Stimulated activated CD8-positive, alpha-beta memory T cell treated with anti-CD3 and anti-CD28 coated beads, Interleukin-7, amount 100 ng/mL, for 24 hours (primary cell): ENCODE data around the gene ENDOV.
A peak's percentile ranks its signal among the peaks of the same experiment; 100 is the strongest.

Source experiments
- DNase-seq: peaks from one replicate; pipeline ENCODE4 v3.0.0-alpha.2; 2020; ENCODE audit warnings: low read depth

Gene ENDOV

DNA sequence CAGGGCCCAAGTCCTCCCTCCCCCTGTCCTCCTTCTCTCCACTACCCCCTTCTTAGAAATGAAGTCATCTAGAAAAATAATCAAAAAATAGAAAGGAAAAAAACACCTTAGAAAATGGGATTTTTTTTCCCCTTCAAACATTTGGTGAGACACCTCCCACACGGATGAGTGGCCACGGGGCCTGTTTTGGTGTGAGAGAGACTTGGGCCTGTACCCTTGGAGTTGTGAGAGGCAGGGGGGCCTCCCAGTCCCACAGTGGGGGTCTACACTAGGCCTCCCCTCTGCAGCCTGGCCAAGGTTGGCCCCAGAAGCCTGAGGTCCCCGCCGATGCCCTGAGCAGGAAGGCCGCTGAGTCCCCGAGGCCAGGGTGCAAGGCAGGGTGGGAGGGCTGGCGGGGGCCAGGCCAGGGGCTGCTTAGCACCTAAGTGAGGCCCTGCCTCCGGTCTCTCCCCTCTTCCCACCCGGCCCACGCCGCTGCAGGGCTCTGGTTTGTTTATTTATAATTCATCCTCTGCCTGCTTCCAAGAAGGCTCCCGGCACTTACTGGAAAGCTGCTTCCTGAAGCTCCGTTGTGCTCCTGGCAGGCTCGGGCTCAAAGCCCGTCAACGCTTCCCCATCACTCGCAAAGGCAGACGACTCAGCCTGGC, 35.1 kb downstream of the ENDOV start:
- DNase-seq, result no peak

DNA sequence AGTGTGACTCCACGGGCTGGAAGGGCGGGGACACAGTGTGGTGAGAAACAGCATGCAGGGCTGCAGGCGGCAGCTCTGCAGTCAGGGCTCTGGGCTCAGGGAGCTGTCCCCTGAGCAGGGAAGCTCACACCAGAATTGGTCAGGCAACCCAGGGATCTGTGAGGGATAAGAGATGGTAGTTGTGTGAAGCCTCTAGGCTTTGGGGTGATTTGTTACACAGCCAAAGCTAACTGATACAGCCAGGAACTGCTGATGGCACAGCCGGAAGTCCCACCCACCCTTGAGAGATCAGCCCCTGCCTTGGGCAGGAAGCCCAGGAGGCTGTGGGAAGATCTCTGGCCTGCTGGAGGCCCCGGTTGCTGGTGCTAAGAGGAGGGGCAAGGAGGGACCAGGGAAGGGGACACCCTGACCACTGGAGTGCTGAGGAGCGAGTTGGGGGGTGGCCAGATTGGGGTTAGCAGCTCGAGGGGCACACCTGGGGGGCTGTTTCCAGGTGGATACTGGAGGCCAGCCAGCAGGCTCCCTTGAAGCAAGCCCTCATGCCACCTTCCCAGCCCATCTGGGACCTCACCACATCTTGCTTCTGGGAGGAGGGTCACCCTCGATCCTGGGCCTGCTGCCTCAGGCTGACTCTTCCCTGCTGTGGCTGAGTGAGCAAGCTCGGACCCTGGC, 36.3 kb downstream of the ENDOV start:
- DNase-seq, result no peak

DNA sequence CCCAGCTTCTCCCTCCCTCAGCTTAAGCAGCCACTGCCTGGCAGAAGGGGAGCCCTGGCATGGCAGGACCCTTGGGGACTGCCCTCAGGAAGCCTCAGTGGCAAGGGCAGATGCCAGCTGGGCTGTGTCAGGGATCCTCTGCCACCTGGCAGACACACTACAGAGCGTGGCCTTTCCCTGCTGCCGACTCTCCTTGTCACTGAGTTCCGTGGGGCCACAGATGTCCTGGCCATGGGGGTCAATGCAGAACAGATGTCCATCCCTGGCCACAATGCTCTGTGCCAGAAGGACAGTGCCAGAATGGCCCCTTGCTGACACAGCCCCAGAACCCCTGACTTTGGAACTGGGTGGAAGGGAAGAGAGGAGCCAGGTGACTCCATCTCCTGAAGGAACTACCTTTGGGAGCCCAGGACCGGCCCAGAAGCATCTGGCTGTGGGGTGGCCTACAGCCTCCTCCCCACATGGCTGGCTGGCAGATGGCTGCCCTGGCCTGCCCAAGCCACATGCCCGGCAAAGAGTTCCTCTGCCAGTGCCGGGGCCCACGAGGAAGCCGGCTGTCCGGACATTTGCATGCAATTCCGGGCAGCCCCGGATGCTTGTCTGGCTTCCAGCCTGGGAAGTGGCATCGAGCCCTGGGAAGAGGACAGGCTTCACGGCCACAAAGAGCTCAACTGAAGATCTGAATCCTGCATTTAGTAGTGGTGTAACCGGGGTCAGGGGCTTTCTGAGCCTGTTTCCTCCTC, 37.4 kb downstream of the ENDOV start:
- no peak for DNase-seq

DNA sequence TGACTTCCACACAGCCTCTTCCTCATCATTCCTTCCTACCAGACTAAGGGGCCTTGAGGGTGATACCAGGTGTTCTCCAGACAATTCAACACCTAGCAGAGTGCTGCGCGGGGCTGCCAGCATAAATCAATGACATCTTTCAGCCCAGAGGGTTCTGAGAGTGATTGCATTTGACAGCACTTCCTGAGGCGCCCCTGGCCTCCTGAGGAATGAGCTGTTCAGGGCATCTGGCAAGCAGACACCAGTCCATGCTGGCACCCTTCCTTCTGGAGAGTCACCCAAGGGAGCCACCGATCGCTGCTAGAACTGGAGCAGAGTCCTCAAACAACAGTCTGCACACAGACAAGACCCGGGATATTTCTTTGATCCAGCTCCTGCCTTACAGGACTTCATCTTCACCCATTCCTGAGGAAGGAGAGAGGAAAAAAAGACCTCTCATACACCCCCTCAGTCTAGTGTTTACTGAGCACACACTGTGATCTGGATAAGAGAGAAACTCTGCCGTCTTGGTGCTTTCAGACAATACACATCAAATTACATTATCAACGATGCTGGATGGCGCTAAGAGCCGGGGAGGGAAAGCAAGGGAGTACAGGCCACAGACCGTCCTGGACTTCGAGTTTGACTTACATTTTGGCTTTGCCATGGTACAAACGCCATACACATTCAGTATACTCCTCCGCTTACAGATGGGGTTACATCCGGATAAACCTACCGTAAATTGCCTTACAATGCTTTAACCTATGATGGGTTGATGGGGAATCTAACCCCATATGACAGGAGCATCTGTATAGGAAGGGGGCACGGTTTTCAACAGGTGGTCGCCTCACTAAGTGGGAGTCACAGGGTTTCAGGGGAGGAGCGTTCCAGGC, 38.4 kb downstream of the ENDOV start:
- DNase-seq, result no peak

DNA sequence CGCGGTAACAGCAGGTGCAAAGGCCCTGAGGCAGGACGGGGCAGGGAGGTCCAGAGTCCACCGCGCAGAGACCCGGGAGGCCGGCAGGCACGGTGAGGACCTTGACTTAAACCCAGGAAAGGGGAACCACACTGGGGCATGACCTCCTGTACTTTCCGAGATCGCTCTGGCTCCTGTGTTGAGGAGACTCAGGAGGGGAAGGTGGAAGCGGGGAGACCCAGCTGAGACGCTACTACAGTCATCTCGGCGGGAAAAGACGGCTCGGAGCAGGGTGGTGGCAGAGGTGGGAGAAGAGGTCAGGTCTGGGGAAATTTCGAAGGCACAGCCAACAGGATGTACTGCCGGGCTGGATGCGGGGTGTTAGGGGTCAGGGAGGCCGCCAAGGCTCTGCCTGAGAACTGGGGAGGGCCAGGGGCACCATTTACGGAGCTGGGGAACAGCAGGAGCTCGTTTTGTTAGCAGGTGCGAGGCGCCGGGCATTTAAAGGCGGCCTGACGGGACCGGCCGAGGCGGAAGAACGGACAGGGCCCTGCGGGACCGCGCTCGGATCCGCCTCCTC, 39.1 kb downstream of the ENDOV start:
- DNase-seq, result no peak

DNA sequence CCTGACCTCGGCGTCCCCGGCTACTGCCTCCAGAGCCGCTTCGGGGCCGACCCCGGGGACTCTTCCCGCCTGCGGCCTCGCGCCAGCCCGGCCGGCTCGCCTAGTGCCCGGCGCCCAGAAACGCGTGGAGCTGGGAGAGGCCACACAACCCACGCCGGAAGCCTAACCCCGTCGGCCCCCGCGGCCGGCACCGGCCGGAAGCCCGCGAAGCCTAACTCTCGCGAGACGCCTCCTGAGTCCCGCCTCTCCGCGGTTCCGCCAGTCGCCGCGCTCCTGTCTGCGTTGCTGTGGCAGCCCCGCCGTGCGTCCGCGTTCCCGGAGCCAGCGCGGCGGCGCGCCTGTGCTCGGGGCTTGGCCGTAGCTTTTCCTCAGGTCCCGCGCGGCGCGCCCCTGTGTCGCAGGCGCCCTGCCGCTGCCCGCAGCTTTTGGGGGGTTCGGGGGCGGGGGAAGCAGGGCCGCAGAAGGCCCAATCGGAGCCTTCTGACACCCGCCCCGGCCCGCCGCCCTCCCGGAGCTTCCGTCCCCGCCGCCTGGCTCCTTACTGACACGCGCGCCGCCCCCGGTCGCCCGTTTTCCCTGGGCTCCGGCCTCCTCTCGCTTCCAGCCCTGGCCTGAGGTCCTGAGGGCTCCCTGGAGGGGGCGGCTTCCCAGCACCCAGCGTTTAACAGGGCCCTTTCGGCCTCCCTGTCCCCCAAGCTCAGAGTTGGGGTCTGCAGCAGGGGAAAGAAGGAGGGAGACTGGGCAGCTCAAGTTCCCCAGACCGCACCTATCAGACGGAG, 39.8 kb downstream of the ENDOV start:
- peak; percentile 89 for DNase-seq

DNA sequence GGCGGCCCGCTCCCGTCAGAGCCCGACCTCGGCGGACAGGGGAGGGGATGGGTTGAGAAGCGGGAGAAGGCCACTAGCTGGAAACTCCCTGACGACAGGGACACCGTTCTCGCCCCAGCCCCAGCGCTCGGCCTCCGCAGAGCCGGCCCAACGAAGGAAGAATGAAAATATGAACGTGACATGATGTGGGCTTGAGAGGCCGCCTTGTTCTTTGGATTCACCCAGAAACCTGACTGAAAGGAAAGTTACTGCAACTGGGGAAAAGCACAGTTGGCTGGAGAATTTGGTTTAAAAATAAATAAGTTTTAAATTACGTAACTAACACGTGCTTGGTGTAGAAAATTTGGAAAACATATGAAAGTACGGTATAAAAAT, 40.4 kb downstream of the ENDOV start:
- DNase-seq, result no peak

DNA sequence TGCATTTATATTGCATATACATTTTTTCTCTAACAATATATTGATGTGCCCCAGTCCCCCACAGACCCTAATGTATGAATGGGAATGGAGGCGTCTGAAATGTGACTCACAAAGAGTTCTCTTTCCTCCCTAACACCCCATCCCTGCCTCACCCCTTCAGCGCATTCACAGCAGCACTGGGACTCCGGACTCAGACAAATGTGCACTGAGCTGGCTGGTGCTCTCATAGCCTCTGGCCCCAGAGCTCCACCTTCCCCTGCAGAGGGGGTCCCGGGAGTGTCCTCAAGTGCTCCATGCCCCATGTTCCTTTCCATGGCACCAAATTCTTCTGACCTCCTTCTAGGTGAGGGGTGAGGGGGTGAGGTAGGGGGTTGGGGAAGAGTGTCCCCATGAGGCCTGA, 40.8 kb downstream of the ENDOV start:
- DNase-seq, result no peak

DNA sequence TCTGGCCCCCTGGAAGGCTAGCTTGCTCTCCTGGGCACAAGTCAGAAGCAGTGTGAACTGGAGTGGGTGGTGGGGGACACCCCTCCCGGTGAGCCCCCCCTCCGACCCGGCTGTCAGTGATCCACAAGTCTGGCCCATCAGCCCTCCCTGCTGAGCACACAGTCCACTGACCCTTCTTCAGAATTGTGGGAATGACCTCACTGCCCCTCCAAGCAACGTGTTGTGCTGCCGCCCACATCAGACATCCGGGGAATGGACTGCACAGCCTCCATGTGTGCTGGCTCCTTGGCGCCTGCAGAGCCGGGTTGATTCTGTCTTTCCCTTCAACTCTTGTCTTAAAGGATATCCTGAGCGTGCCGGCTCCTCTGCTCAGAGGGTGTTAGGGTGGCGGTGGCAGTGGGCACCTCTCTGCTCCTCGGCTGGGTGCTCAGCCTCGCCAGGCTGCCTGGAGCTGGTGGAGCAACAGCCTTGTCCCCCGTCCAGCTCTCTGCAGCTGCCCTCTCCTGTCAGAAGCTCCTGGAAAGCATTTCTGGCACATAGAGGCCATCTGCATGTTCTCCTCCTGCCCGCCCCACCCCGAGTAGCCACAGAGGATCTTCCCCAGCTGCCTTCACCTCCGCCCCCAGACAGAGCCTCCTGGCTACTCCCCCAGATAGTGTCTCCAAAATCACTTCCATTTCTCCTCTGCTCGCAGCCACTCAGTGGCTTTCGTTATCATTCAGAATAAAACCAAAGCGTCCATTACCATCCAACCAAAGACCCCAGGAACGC, 41.7 kb downstream of the ENDOV start:
- DNase-seq, result no peak

DNA sequence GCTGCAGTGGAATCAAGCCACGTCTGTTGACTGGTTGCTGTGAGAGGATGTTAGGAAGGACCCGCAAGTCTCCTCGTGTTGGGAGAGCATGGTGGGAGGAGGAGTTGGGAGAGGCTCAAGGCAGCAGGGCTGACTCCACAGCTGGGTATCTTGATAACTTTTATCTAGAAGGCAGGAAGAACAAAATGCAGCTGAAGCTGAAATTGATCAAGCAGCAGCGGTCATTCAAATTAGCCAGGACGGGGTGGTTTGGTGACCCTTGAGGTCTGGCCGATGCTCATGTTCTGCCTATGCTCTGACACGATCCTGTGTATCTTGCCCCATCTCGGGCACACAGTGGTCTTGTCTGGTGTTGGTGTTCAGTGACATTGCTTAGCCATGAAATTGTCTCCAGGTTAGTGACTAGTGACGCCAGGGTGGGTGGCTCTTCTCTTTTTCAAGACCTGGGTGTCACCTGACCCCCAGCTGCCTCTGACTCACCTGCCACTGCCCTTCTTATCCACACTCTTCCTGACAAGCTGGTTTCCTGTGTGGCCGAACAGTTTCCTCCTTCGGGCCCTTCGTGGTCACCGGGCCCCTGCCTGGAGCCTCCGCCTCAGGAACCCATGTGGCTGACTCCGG, 42.4 kb downstream of the ENDOV start:
- no peak for DNase-seq

DNA sequence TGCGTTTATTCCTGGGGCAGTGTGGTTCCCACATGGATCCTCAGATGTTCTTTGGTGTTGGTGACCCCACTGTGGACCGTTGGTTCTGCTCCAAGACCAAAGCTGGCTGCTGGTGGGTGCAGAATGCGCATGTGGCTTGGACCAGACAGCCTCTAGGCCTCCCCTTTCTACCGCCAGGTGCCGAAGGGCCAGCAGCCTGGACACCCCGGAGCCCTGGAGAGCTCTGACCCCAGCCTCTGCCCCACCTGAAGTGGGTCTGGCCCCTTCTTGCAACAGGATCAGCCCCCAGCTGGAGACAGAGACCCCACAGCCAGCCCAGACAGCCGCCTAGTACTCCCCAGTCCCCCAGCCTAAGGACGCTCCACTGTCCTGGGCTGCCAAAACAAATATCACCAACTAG, 43.0 kb downstream of the ENDOV start:
- DNase-seq, result no peak

DNA sequence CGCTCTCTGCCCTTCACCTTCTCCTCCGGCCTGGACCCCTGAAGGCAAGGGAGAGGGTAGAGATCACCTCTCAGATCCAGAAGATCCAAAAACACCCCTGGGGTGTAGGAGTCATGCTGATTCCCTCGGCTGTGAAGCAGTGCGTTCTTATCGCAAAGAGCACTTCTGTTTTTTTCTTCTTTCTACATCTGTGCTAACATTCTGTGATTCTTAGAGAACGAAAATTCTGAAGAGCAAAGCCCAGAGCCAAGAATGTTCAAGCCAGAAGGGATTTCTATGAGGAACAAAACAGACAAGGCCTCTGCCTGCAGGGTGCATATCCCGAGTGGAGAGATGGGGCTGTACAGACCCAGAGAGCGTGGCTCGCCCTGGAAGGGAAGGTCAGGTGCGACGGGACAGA, 44.3 kb downstream of the ENDOV start:
- DNase-seq, result no peak

DNA sequence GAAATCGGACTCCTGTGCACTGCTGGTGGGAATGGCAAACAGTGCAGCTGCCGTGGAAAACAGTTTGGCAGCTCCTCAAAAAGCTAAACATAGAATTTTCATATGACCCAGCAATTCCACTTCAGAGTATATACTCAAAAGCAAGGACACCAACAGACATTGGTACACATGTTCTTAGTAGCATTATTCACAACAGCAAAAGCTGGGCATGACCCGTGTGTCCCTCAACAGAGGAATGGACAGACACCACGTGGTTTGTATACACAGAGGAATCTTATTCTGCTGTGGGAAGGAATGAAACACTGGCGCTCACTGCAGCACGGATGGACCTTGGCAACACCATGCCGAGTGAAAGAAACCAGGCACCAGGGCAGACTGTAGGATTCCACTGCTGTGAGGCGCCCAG, 45.5 kb downstream of the ENDOV start:
- DNase-seq, result no peak

DNA sequence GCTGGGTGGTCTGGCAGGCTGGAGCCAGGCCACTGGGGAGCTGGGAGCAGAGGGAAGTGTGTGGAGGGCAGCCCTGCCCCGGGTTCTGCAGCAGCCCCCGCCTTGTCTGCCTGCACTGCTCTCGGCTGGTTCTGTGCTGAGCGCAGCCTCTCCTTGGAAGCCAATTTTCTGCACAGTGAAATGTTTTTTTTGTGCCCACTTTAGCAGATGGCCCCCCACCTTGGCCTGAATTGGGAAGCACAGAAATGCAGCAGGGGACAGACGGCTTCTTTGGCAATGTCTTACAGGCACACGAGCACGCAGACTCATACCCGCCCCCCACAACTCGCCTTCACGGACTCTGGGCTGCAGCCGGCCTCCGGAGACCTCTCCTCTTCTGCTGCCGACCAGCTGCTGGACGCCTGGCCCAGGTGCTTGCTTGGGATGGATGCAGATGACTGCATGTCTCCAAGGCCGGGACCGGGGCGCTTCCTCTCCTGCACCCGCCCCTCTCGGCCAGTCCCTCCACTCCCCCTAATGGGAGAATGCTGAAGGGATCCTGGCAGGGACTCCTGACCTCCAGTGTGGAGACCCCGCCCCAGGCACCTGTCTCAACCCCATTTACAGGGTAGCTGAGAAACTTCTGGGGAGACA, 46.7 kb downstream of the ENDOV start:
- DNase-seq, result no peak

DNA sequence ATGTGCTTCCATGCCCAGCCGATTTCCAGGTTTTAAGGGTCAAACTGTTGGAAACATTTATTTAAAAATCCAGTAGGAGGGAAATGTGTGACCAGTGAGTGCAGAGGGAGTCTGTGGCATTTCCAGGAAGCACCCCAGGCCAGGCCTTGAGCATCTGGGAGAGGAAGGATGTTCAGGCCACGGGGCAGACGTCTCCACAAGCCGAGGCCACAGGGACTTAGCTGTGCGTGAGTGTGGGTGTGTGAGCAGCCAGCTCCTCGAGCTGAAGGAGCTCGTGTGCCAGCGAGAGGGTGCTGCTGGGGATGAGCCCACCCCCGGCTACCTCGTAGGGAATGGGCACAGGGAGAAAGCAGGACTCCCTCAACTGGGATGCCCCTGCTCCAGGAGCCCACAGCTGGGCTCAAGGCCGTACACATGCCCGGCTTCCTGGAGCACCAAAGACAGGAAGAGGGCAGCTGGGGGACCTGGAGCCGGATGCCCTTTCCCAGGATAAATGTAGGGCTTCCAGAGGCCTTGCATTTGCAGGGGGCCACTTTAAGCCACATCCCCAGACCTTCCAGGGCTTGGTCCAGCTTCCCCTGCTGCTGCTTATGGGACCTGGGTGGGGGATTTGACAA, 48.9 kb downstream of the ENDOV start:
- no peak for DNase-seq

DNA sequence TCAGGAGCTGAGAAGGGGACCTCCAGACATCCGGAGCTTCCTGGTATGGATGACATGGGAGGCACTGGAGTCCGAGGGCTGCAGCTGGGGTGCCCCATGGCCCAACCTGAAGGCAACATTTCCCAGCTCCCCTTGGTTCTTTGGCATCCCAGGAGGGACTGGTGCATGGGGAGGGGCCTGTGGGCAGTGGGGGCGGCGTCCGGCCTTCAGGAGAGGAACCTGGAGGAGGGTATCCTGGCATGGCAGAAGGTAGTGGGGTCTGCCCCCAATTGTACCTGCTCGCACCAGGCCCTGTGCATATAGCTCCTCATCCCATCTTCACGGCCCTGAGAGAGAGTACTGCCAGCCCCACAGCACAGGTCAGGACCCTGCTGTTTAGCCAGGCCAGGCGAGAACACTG, 49.5 kb downstream of the ENDOV start:
- DNase-seq, result no peak

DNA sequence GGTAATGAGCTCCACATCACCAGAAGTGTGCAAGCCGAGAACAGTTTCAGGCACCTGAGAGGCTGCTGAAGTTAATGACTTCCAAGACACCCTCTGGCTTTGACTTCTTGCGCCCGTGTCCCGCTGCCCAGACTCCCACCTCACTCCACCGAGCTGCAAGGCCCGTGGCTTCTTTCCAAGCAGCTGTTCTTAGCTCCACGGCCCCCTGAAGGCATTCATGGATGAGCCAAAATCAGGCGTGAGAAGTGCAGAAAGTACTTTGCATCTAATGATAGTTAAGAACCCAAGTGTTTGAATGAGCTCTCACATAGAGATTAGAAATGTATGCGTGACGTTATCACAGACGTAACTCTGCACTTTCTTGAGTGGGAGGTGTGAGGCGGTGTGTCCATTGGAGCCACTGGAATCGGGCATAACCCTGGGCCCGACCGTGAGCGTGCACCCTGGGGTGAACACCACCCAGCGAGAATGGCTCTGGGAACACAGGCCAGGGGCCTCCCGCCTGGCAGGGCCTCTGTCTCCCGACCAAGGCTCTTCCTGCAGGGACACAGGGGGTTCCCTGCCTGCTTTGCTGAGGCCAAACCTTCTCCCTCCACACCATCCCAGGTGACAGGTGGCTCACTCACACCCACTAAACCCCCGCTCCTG, 50.5 kb downstream of the ENDOV start:
- no peak for DNase-seq

DNA sequence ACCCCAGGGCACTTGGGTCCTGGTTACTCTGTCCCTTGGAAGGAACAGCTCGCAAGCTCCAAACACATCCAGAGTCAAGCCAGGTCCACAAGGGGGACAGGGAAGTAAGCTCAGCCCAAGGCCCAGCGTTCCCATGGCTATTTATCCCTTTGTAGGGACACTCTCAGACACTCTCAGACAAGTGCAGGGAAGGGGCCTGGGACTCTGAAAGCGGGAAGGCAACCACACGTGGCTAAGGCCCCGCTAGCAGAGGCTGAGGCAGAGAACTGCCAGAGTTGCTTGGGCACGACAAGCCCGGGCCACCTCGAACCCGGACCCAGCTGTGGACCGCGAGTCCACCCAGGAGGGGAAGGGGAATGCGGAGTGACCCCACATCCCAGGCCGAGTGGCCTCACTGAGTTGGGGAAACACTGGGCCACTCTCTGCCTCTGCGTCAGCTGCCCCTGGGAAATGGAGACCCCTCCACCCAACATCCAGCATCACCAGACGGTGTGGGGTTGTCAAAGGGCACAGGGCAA, 51.3 kb downstream of the ENDOV start:
- DNase-seq, result no peak
